HK-2 (cell line): ENCODE data around the gene PARP11.

Experiments
- DNase-seq: peaks from one replicate; pipeline ENCODE4 v3.0.0-alpha.2; 2018; ENCODE audit not compliant: unreplicated experiment

PARP11 gene

DNA sequence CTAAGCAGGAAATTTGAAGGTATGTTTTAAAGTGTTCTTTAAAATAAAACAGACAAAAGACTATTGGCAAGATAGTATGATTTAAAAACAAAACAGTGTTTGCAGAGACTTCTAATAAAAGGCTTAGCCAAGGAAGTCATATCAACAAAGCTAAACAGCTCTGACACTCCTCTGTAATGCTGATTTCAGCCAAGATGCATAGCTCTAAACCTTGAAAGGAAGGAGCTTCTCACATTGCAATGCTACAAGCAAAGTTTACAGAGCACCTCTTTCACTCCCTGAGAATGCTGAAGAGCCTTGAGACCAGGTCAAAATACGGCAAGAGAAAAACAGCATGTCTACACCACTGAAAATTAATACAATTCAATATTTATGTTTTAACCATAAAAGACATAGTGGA lies 51.8 kb downstream of the PARP11 start:
- DNase-seq: no peak

- DNase-seq: peak; percentile 5
These were observed 53.1 kb downstream of the PARP11 start for GRCh38 chr12:3820122-3820521.

DNA sequence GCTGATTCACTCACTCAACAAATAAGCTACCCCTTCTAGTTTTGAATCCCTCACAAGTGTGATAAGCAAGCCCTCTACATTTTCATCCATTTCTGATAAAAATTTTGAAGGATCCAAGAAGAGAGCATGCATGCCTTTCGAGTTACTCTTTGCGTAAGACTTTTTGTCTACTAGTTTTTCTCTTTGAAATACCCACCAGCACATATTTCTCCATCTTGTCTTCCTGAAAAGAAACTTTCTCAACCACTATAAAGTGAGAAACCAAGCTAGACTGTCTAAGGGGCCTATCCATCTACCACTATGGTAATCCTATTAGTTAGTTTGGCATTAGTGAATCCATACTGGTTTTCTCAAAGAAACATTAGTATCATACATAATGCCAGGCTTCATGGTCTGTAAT lies 56.9 kb downstream of the PARP11 start:
- no peak for DNase-seq

- DNase-seq: no peak
These were observed 58.0 kb downstream of the PARP11 start for GRCh38 chr12:3815094-3815766.

GRCh38 chr12:3810540-3810939 lies 62.7 kb downstream of the PARP11 start:
- no peak for DNase-seq

DNA sequence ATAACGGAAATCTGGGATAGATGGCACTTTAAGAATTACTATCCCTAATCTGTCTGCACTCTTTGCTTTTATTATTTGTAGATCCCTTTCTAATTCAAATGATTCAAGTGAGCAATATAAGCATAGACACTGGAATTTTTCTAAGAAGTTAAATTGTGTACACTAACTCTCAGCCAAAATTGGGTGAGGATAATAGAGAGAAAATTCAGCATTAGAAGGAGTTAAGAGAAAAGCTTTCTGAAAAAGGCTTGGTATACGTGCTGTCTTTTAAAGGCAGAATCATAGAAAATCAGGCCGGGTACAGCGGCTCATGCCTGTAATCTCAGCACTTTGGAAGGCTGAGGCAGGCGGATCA lies 63.2 kb downstream of the PARP11 start:
- DNase-seq: no peak

DNA sequence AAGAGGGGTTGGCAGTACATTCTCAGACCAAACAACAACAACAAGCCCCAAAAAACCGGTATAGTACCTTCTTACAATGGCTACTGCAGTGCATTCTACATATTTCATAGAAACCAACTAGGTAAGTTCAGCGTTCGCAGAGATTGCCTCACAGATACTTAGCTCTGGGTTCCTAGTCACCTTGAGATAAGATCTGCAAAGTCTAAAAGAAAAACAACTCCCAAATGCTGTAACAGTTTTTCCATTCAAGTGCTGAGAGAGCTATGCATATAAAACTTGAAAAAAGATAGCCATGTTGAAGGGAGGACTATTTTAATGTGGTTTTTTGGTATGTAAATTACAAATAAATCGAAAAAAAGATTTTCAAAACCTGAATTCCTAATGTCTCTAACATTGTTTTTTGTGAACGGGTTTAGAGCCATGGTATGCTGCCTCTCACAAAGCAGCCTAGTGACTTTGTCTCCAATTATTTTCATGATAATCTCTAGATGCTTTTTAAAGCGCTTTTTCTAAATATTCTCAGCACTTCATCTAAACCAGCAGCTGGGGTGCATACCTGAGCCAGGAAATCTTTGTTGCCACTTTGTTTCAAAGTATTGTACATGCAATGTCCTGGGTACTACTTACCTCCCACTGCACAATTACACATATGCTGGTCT lies 63.7 kb downstream of the PARP11 start:
- no peak for DNase-seq

DNA sequence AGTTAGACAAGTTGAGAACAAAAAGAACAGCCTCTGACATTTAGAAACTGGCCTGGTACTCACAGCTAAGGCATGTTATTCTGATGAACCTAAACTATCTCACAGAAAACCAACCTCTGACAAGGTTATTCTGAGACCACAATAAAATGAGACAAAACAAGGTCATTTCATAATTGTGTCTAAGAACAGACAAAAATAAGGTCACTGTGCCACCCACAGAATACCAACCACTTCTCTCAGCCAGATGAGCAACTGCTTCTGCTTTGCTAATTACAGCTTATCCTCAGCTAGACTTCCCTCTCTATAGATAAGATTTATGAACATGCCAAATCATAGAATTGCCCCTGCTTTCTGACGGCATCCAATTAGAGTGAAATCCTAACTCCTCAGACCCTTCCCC lies 68.1 kb downstream of the PARP11 start:
- DNase-seq: no peak

DNA sequence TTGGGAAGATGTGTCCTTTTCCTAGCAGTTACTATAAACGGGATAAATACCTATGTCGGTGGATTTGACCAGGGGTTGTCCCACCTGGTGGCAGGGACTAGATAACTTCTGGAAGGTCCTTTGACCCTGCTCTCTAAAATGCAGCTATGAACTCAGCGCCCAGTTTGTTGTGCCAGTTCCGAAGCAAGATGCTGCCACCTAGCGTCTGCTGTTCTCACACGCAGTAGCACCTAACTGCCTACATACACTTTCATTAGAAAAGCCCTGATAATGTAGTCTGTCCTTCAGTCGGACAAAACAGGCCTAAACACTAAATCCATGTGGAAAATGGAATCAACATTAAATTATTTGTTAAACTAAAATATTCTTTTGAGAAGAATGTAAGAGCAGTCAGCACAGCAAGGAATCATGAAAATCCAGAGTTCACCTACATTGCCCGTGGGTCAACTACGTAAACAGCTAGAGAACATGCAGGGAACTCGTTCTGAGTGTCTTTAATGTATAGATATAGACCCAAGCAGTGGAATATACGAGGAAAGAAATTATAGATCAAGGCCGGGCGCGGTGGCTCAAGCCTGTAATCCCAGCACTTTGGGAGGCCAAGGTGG lies 69.2 kb downstream of the PARP11 start:
- DNase-seq: peak; percentile 49

GRCh38 chr12:3802721-3803120 lies 70.5 kb downstream of the PARP11 start:
- no peak for DNase-seq

DNA sequence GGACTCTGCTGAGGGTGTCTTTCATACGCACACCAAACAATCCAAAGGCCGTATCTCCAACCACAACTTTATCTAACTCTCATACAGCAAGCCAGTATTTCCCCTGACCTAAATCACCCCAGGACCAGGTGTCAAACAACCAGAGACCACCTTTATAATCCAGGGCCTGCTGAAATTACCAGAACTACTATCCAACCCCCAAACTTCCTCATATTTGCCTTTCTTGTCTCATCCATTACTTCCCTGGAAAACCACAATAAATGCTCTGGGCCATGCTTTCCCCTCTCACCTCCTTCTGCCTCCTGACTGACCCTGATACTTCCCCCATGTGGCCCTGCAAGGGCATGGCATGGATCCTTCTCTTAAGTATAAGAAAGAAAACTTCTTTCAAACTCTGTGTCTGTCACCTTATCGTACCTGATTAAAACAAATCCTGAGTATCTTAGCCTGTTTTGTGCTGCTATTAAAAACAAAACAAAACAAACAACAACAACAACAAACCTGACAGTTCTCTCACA lies 75.6 kb downstream of the PARP11 start:
- no peak for DNase-seq

DNA sequence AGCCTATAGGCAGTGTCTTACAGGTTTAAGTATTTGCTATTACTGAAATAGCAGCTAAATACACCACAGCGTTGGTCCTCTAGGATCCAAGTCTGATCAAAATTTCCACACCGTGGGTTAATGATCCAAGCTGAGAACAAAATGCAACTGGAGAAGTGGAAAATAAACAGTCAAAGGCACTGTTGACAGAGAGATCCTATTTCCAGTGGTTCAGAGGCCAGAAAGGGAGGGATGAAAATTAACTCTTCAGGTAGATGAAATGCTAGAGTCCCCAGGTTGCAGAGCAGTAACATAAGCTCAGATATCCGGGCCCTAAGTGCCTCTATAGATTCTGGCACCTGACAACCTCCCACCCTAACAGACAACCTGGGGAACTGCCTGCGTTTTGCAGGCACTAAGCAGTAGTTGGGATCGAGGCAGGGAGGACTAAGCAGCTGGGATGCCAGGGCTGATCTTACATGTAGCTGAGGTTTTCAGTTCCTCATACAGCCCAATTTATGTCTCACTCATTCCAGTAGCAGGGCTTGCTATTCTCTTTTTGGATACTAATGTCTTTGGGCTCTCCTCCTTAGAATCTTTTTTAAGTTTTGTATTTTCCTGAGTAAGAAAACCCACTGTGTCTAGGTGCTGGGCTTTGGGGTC lies 77.6 kb downstream of the PARP11 start:
- no peak for DNase-seq

- DNase-seq: no peak
These were observed 78.1 kb downstream of the PARP11 start for GRCh38 chr12:3795066-3795465.

DNA sequence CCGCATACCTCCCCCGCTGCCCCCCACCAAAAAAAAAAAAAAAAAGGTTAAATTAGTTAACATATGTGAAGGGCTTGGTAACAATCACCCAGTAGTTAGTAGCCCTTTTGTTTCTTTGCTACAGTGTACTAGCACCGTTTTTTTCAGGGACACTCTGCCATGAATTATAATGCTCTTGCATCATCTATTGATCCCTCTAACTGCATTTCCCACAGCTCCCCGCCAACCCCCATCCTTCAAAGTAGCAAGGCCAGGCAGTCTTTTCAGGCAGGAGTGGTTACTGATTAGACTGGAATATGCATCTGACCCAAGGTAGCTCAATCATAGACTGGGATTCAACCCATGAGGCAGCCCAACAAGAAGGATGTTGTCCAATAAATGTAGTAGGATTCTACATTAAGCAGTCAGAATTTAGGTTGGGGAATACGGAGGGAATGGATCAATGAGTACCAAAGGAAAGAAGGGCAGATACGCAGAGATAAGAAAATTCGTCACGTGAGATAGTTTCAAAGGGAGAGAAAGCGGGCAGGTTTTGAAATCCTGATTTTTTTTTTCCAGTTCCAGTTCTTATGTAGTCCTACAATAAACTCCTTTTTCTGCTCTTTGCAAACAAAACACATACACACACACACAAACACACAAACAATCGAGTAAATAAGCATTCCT lies 80.4 kb downstream of the PARP11 start:
- no peak for DNase-seq

- no peak for DNase-seq
These were observed 81.8 kb downstream of the PARP11 start for GRCh38 chr12:3791256-3791874.

- no peak for DNase-seq
These were observed 82.6 kb downstream of the PARP11 start for GRCh38 chr12:3790642-3791041.

DNA sequence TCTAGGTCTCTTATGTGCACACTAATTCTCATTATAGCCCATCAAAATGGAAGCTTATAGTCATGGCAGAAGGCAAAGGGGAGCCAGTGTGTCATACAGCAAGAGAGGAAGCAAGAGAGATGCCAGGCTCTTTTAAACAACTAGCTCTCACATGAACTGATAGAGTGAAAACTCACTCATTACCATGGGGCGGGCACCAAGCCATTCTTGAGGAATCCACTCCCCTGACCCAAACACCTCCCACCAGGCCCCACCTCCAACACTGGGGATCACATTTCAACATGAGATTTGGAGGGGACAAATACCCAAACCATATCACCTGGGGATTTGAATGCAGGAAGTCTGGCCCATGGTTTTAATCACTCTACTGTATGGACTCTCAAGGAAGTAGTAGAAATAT lies 83.4 kb downstream of the PARP11 start:
- no peak for DNase-seq

- DNase-seq: no peak
These were observed 95.9 kb downstream of the PARP11 start for GRCh38 chr12:3777206-3777809.

- no peak for DNase-seq
These were observed 97.7 kb downstream of the PARP11 start for GRCh38 chr12:3775385-3776035.

DNA sequence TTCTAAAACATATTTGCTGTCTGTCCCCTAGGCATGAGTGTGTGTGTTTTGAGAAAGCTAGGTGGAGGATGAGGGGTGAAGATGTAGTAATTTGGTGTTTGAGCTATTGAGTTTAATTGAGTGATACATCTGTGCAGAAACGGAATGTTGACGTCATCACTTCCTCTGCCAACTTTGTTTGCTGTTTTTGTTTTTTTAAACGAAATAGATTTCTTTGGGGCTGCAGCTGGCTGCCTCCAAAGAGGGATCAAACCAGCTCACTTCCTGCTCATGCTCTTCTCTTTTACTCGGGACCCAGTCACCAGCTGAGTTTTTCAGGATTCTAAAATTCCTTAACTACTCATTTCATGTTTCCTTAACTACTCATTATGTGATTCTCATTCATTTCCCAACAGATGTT lies 100.8 kb downstream of the PARP11 start:
- no peak for DNase-seq

DNA sequence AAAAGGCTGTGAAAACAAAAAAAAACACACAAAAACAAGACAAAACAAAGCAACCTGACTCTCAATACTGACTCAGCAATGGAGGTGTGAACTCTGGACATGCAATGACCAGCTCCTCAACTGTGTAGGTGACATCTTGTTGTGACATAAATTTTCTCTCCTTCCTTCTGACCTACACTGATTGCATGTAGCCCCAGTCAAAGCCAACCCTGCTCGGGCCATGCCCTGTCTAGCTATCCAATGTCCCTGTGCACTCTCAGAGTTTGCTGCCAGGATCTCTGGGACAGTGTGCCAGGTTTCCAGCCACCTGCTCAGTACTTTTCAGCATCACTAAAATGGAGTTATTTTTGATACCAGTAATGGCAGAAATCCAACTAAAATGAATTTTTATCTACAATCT lies 101.3 kb downstream of the PARP11 start:
- no peak for DNase-seq
